HG03354 (cell line): ENCODE data around the gene TMEM169.

ENCODE experiments used
- ATAC-seq: cut with Tn5 transposase; IDR thresholded peaks from one replicate; pipeline ENCODE4 v1.9.1; 2021; ENCODE audit warnings: mild to moderate bottlenecking; ENCODE audit not compliant: unreplicated experiment, poor library complexity, severe bottlenecking

The TMEM169 gene

GRCh38 chr2:216098421-216099334, 17.0 kb downstream of the TMEM169 start:
- ATAC-seq = no peak

DNA sequence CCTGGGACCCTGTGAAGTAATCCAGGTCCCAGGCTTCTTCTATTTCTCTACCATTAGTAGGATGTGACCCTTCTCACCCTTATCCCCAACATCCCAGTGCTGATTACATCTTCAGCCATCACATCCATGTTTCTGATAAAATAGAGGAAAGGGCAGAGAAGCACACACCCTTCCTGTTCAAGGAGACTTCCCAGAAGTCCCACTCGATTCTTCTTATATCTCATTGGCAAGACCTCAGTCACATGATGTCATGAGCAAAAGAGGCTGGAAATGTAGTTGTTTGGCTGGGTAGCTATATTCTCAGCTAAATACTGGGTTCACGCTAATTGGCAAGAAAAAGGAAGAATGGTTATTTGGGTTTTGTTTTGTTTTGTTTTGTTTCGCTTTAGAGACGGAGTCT, 19.4 kb downstream of the TMEM169 start:
- ATAC-seq = no peak

- ATAC-seq = no peak
Observed at GRCh38 chr2:216103213-216103612, 21.5 kb downstream of the TMEM169 start.

GRCh38 chr2:216104691-216105090, 23.0 kb downstream of the TMEM169 start:
- no peak for ATAC-seq

- no peak for ATAC-seq
Observed at GRCh38 chr2:216107320-216107719, 25.6 kb downstream of the TMEM169 start.

- no peak for ATAC-seq
Observed at GRCh38 chr2:216107760-216108159, 26.0 kb downstream of the TMEM169 start.

- no peak for ATAC-seq
Observed at GRCh38 chr2:216108310-216108966, 26.7 kb downstream of the TMEM169 start.

DNA sequence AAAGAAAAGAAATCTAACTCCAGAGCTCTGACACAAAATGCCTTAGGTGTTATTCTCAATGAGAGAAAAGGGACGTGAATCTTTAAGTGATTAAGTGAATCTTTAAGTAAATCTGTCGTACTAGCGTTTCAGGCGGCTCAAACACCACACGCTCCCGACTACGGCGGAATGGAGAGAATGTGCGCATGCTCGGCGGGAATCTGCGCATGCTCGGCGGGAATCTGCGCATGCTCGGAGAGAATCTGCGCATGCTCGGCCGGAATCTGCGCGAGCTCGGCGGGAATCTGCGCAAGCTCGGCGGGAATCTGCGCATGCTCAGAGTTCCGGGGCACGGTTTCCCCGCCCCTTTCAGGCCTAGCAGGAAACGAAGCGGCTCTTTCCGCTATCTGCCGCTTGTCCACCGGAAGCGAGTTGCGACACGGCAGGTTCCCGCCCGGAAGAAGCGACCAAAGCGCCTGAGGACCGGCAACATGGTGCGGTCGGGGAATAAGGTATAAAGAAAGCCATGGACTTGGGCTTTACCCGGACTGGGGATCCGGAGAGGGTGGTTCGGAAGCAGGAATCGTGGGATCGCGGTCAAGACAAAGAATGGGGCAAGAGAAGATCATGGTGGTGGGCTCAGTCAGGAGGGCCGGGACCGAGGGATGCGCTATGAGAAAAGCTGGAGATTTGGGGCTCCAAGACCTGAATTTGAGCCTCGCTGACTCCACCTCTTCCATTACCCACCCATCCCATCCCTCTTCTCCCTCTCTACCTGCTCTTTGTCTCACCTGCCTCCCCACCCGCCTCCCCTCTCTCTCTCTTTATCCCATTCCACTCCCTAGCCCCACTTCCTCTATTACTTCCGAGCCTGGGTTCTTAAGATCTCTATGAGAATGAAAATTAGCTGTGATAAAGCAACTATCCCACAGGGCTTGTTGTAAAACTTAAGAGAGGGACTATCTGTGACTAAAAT, 27.5 kb downstream of the TMEM169 start, which contains the start of gene XRCC5:
TSS of gene XRCC5 (plus strand) at position 382 of the 955 bp plus-strand sequence. CDS start at position 471, 89 bp downstream.
- peak; percentile 58 for ATAC-seq

- ATAC-seq = peak; percentile 28
Observed at GRCh38 chr2:216109962-216110614, 28.4 kb downstream of the TMEM169 start.

- ATAC-seq = no peak
Observed at GRCh38 chr2:216110620-216111019, 28.9 kb downstream of the TMEM169 start.

- no peak for ATAC-seq
Observed at GRCh38 chr2:216111122-216111521, 29.4 kb downstream of the TMEM169 start.

GRCh38 chr2:216112926-216113325, 31.2 kb downstream of the TMEM169 start:
- ATAC-seq = no peak

DNA sequence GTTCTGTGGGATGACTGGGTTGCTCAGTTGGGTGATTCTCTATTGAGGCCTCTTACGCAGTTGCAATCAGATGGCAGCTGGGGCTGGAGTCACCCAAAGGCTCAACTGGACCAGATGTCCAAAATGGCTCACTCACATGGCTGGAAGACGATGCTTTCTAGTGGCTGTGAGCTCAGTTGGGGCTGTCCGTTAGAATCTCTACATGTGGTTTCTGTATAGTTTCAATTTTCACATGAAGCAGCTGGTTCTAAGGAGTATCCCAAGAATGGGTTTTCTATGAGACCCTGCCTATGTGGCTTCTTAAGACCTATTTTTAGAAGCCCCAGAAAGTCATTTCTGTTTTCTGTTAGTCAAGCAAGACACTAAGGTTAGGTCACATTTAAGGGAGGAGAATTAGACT, 31.9 kb downstream of the TMEM169 start:
- ATAC-seq = peak; percentile 72

GRCh38 chr2:216114382-216114713, 32.6 kb downstream of the TMEM169 start:
- ATAC-seq = peak; percentile 1

- peak; percentile 37 for ATAC-seq
Observed at GRCh38 chr2:216114714-216115531, 33.2 kb downstream of the TMEM169 start.

- no peak for ATAC-seq
Observed at GRCh38 chr2:216116418-216116817, 34.7 kb downstream of the TMEM169 start.

- no peak for ATAC-seq
Observed at GRCh38 chr2:216117561-216118340, 36.0 kb downstream of the TMEM169 start.

- no peak for ATAC-seq
Observed at GRCh38 chr2:216118474-216118873, 36.8 kb downstream of the TMEM169 start.
